Large intestine (tissue), 3 donors: ENCODE data around the gene PLEKHM3. TPM values are rescaled to one million over a fixed set of nuclear protein-coding genes. Genes with fewer than 3 reads are reported as not detected.

ENCODE experiments used
- DNase-seq, 2 donors: peaks; one replicate each; pipeline versions ENCODE4 v3.0.0 to v3.0.0-alpha.2; 2013
- H3K27ac ChIP-seq: one replicate; pipeline ENCODE4 v1.5.1; 2013; ENCODE audit warnings: low read length
- H3K27me3 ChIP-seq: 2 replicates; pipeline ENCODE4 v1.6.1; 2013; ENCODE audit warnings: low read length; ENCODE audit not compliant: control insufficient read depth, insufficient read depth
- H3K36me3 ChIP-seq: 2 replicates; pipeline ENCODE4 v1.6.1; 2013; ENCODE audit warnings: low read length; ENCODE audit not compliant: control insufficient read depth, insufficient read depth
- H3K4me1 ChIP-seq: one replicate; pipeline ENCODE4 v1.6.1; 2013; ENCODE audit warnings: low read length; ENCODE audit not compliant: control insufficient read depth, insufficient read depth
- H3K4me3 ChIP-seq: one replicate; pipeline ENCODE4 v1.5.1; 2013; ENCODE audit warnings: low read length
- H3K9me3 ChIP-seq: one replicate; pipeline ENCODE4 v1.6.1; 2013; ENCODE audit warnings: mild to moderate bottlenecking, low read depth, low read length, moderate library complexity; ENCODE audit not compliant: control insufficient read depth
- WGBS: methylation state at CpG from one replicate; pipeline ENCODE4 v1.1.5; 2013; ENCODE audit warnings: low lambda C conversion rate; ENCODE audit not compliant: insufficient coverage; 5-methylcytosine and 5-hydroxymethylcytosine counted together
- polyA plus RNA-seq: library from polyadenylated mRNA; unstranded; fragments of 120-200 nt; gene quantifications from one replicate; pipeline ENCODE4 v1.2.1, GENCODE V29; 2013

The PLEKHM3 gene
- polyA plus RNA-seq, 1 donor: 11.3 TPM

GRCh38 chr2:208062113-208062512 is 36.8 kb upstream of the PLEKHM3 start:
- DNase-seq: peak in 1 of 2 donors; percentile 18
- H3K9me3 ChIP-seq: no peaks in the 10 kb centered on the region
- peaks cover 3% of the 10 kb centered on the region for H3K27me3 ChIP-seq
- 0% methylated on average over 1 of the region's 4 CpGs for WGBS
- H3K4me1 ChIP-seq: no peaks in the 10 kb centered on the region
- no peak overlapping the region for H3K4me3 ChIP-seq
- no peaks in the 10 kb centered on the region for H3K36me3 ChIP-seq
- H3K27ac ChIP-seq: no peak overlapping the region

- H3K27me3 ChIP-seq: peaks cover 3% of the 10 kb centered on the region
- no peaks in the 10 kb centered on the region for H3K9me3 ChIP-seq
- no peak for DNase-seq
- WGBS: no CpG with 5 or more reads among the region's 1 CpG
- no peak overlapping the region for H3K4me3 ChIP-seq
- H3K36me3 ChIP-seq: no peaks in the 10 kb centered on the region
- no peaks in the 10 kb centered on the region for H3K4me1 ChIP-seq
- no peak overlapping the region for H3K27ac ChIP-seq
Observed at GRCh38 chr2:208057108-208057507, 31.8 kb upstream of the PLEKHM3 start.

- WGBS: no CpG with 5 or more reads among the region's 2 CpGs
- Histone ChIP-seq H3K4me3 (no peak overlapping the region), H3K27ac (no peak overlapping the region), H3K36me3 (no peaks in the 10 kb centered on the region), H3K4me1 (no peaks in the 10 kb centered on the region), H3K9me3 (no peaks in the 10 kb centered on the region), H3K27me3 (no peaks in the 10 kb centered on the region)
- no peak for DNase-seq
Observed at GRCh38 chr2:208049441-208049840, 24.1 kb upstream of the PLEKHM3 start.

- no peaks in the 10 kb centered on the region for H3K27me3 ChIP-seq
- H3K36me3 ChIP-seq: no peaks in the 10 kb centered on the region
- no peaks in the 10 kb centered on the region for H3K9me3 ChIP-seq
- H3K4me3 ChIP-seq: no peak overlapping the region
- H3K27ac ChIP-seq: no peak overlapping the region
- H3K4me1 ChIP-seq: no peaks in the 10 kb centered on the region
- no CpG with 5 or more reads among the region's 4 CpGs for WGBS
- DNase-seq: no peak
Observed at GRCh38 chr2:208049006-208049405, 23.7 kb upstream of the PLEKHM3 start.

- Histone ChIP-seq H3K9me3 (no peaks in the 10 kb centered on the region), H3K36me3 (no peaks in the 10 kb centered on the region), H3K4me1 (no peaks in the 10 kb centered on the region), H3K4me3 (no peak overlapping the region), H3K27me3 (no peaks in the 10 kb centered on the region), H3K27ac (no peak overlapping the region)
- DNase-seq: no peak
- WGBS: no CpG with 5 or more reads among the region's 3 CpGs
Observed at GRCh38 chr2:208047840-208048239, 22.5 kb upstream of the PLEKHM3 start.

- H3K9me3 ChIP-seq: no peaks in the 10 kb centered on the region
- H3K36me3 ChIP-seq: no peaks in the 10 kb centered on the region
- no peaks in the 10 kb centered on the region for H3K27me3 ChIP-seq
- no peaks in the 10 kb centered on the region for H3K4me1 ChIP-seq
- DNase-seq: no peak
- no peak overlapping the region for H3K4me3 ChIP-seq
- no peak overlapping the region for H3K27ac ChIP-seq
- no CpG with 5 or more reads among the region's 4 CpGs for WGBS
Observed at GRCh38 chr2:208046686-208047085, 21.4 kb upstream of the PLEKHM3 start.

- H3K4me3 ChIP-seq: no peak overlapping the region
- H3K27ac ChIP-seq: no peak overlapping the region
- H3K9me3 ChIP-seq: no peaks in the 10 kb centered on the region
- no peaks in the 10 kb centered on the region for H3K36me3 ChIP-seq
- 100% methylated on average over 1 of the region's 2 CpGs for WGBS
- H3K27me3 ChIP-seq: no peaks in the 10 kb centered on the region
- no peaks in the 10 kb centered on the region for H3K4me1 ChIP-seq
- no peak for DNase-seq
Observed at GRCh38 chr2:208042450-208042849, 17.1 kb upstream of the PLEKHM3 start.

GRCh38 chr2:208042041-208042440 is 16.7 kb upstream of the PLEKHM3 start:
- H3K4me3 ChIP-seq: no peak overlapping the region
- no peaks in the 10 kb centered on the region for H3K9me3 ChIP-seq
- no peaks in the 10 kb centered on the region for H3K4me1 ChIP-seq
- DNase-seq: no peak
- H3K27ac ChIP-seq: no peak overlapping the region
- H3K27me3 ChIP-seq: no peaks in the 10 kb centered on the region
- no CpG with 5 or more reads among the region's 3 CpGs for WGBS
- no peaks in the 10 kb centered on the region for H3K36me3 ChIP-seq

GRCh38 chr2:208040199-208041171 is 15.2 kb upstream of the PLEKHM3 start:
- H3K4me3 ChIP-seq: no peak overlapping the region
- WGBS: no CpG with 5 or more reads among the region's 8 CpGs
- DNase-seq: peak in 1 of 2 donors; percentile 38
- no peaks in the 10 kb centered on the region for H3K4me1 ChIP-seq
- no peaks in the 10 kb centered on the region for H3K27me3 ChIP-seq
- H3K9me3 ChIP-seq: no peaks in the 10 kb centered on the region
- H3K27ac ChIP-seq: no peak overlapping the region
- H3K36me3 ChIP-seq: no peaks in the 10 kb centered on the region

GRCh38 chr2:208039376-208040110 is 14.2 kb upstream of the PLEKHM3 start:
- Histone ChIP-seq H3K27ac (no peak overlapping the region), H3K9me3 (no peaks in the 10 kb centered on the region), H3K4me1 (no peaks in the 10 kb centered on the region), H3K27me3 (no peaks in the 10 kb centered on the region), H3K36me3 (no peaks in the 10 kb centered on the region), H3K4me3 (no peak overlapping the region)
- no CpG with 5 or more reads among the region's 12 CpGs for WGBS
- no peak for DNase-seq
